ENCODE results near the gene PEDS1. TPM values are rescaled to one million over a fixed set of nuclear protein-coding genes. Genes with fewer than 3 reads are reported as not detected.

The PEDS1 gene
- total and polyA plus RNA-seq, 9 donors, result 7.5 to 18.2 (median 12.4) TPM

DNA sequence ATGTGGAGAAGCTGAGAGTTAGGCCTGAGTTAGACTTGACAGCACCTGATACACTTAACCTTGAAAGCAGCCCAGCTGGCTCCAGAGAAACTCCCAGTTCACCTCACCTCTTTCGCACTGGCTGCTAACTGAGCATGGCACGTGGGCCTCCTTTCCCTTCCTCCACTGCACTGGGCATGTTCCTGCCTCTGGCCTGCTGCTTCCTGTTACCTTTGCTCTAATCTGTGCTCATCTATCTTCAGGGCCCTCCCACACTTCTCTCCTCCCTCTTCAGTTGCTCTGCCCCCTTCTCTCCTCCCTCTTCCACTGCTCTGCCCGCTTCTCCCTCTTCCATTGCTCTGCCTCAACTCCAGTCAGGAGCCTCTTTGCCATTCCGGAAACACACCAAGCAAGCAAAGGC lies 26.9 kb downstream of the PEDS1 start:
- TF ChIP-seq EP300 (IDR thresholded peaks at IDR 0.05) (no peak), POLR2A (IDR thresholded peaks at IDR 0.05) (no peak)
- TF ChIP-seq, protein P1, sequence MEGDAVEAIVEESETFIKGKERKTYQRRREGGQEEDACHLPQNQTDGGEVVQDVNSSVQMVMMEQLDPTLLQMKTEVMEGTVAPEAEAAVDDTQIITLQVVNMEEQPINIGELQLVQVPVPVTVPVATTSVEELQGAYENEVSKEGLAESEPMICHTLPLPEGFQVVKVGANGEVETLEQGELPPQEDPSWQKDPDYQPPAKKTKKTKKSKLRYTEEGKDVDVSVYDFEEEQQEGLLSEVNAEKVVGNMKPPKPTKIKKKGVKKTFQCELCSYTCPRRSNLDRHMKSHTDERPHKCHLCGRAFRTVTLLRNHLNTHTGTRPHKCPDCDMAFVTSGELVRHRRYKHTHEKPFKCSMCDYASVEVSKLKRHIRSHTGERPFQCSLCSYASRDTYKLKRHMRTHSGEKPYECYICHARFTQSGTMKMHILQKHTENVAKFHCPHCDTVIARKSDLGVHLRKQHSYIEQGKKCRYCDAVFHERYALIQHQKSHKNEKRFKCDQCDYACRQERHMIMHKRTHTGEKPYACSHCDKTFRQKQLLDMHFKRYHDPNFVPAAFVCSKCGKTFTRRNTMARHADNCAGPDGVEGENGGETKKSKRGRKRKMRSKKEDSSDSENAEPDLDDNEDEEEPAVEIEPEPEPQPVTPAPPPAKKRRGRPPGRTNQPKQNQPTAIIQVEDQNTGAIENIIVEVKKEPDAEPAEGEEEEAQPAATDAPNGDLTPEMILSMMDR (IDR thresholded peaks at IDR 0.05), result no peak
- no peak for DNase-seq
- 58 to 63% (median 59%) methylated on average over 4 of the region's 4 CpGs for WGBS, 3 donors
- Histone ChIP-seq H3K4me3 (no peak overlapping the region), H3K36me3 (no peaks in the 10 kb centered on the region), H3K27ac (no peak overlapping the region), H3K9me3 (no peaks in the 10 kb centered on the region), H3K4me1 (ENCODE audit: insufficient read depth) (no peaks in the 10 kb centered on the region), H3K27me3 (no peaks in the 10 kb centered on the region)
- intact Hi-C loops (cut with DNase I), result no loop called here

DNA sequence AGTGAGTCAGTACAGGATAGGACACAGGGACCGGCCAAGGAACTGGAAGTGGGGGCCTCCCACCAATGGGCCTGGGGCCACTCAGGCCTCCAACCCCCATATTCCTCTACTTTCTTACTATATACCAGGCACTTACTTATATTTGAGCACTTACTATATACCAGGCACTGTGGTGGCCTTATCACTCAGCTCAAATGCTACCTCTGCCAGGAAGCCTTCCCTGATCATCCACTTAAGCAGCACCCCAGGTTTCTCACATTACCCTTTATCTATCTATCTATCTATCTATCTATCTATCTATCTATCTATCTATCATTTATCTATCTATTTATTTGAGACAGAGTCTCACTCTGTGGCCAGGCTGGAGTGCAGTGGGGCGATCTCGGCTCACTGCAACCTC lies 28.2 kb downstream of the PEDS1 start:
- WGBS, 3 donors, result 94 to 98% (median 95%) methylated on average over 3 of the region's 3 CpGs
- intact Hi-C loops (cut with DNase I), result no loop called here
- no peaks in the 10 kb centered on the region for H3K27me3 ChIP-seq
- no peak for DNase-seq
- no peak overlapping the region for H3K4me3 ChIP-seq
- H3K36me3 ChIP-seq, result no peaks in the 10 kb centered on the region
- H3K9me3 ChIP-seq, result no peaks in the 10 kb centered on the region
- no peak overlapping the region for H3K27ac ChIP-seq
- no peaks in the 10 kb centered on the region for H3K4me1 ChIP-seq (ENCODE audit: insufficient read depth)
- TF ChIP-seq, protein P1 (IDR thresholded peaks at IDR 0.05), result no peak
- TF ChIP-seq EP300 (IDR thresholded peaks at IDR 0.05), result no peak
- no peak for TF ChIP-seq POLR2A (IDR thresholded peaks at IDR 0.05)

DNA sequence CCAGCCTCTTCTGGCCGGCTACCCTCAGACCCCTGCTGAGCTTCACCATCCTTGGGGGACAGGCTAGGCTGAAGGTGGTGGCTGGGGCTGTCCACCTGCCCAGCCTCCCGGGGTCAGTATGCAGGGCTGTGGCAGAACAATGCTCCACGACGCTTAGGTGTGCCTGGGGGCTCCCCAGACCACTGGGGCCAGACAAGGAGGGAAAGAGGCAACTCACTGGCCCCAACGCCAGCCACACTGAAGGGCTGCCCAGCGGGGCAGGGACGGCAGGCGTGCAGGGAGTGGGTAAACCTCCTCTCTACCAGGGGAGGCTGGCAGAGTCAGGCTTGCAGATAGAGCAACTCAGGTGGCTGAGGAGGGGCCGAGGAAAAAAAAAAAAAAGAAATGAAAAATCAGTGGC lies 29.0 kb downstream of the PEDS1 start:
- Histone ChIP-seq H3K36me3 (no peaks in the 10 kb centered on the region), H3K4me3 (no peak overlapping the region), H3K27me3 (no peaks in the 10 kb centered on the region), H3K4me1 (ENCODE audit: insufficient read depth) (no peaks in the 10 kb centered on the region), H3K9me3 (no peaks in the 10 kb centered on the region), H3K27ac (no peak overlapping the region)
- 86 to 93% (median 92%) methylated on average over 9 of the region's 9 CpGs for WGBS, 3 donors
- no peak for DNase-seq
- no peak for TF ChIP-seq EP300 (IDR thresholded peaks at IDR 0.05)
- TF ChIP-seq POLR2A (IDR thresholded peaks at IDR 0.05), result no peak
- TF ChIP-seq, protein P1 (IDR thresholded peaks at IDR 0.05), result no peak
- intact Hi-C loops (cut with DNase I), result loop anchor here in 1 of 4 donors (5.0 kb wide), 1 partner anchor 48 kb away; no protein-coding TSS in a partner anchor

DNA sequence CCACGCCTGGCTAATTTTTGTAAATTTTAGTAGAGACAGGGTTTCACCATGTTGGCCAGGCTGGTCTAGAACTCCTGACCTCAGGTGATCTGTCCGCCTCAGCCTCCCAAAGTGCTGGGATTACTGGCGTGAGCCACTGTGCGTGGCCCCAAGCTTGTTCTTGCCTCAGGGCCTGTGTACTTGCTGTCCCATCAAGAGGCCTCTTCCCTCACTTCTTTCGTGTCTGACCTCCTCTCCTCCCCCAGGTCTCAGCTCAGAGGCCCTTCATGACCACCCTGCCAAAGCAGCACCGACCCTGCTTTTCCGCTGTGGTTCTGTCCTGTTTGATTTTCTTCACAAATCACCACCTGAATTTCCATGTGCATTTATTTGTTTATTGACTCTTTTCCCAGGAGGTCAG lies 30.1 kb downstream of the PEDS1 start:
- WGBS, 3 donors, result 89 to 92% (median 92%) methylated on average over 7 of the region's 7 CpGs
- TF ChIP-seq, protein P1 (IDR thresholded peaks at IDR 0.05), result no peak
- TF ChIP-seq POLR2A (IDR thresholded peaks at IDR 0.05) (no peak), EP300 (IDR thresholded peaks at IDR 0.05) (no peak)
- H3K27me3 ChIP-seq, result no peaks in the 10 kb centered on the region
- H3K9me3 ChIP-seq, result no peaks in the 10 kb centered on the region
- DNase-seq, result no peak
- intact Hi-C loops (cut with DNase I), result loop anchor here in 1 of 4 donors (5.0 kb wide), 1 partner anchor 49 kb away; no protein-coding TSS in a partner anchor
- H3K27ac ChIP-seq, result no peak overlapping the region
- no peaks in the 10 kb centered on the region for H3K4me1 ChIP-seq (ENCODE audit: insufficient read depth)
- no peak overlapping the region for H3K4me3 ChIP-seq
- H3K36me3 ChIP-seq, result no peaks in the 10 kb centered on the region

Data from ovary (tissue), 9 donors.